Activated CD4-positive, alpha-beta T cell treated with anti-CD3 and anti-CD28 coated beads, Interleukin-2, Interleukin-4, amounts not matched to agents 100 ng/mL and 50 ng/mL, durations not matched to agents 16 hours and 8 hours (primary cell): ENCODE measurements around the gene AFDN.

ENCODE experiments used
- DNase-seq: peaks from one replicate; pipeline ENCODE4 v3.0.0-alpha.2; 2020; ENCODE audit warnings: low spot score

The AFDN gene

GRCh38 chr6:167796192-167796981, 30.3 kb upstream of the AFDN start:
- DNase-seq, result no peak

GRCh38 chr6:167797011-167797471, 29.7 kb upstream of the AFDN start:
- no peak for DNase-seq

- no peak for DNase-seq
Observed at GRCh38 chr6:167797476-167798265, 29.0 kb upstream of the AFDN start.

DNA sequence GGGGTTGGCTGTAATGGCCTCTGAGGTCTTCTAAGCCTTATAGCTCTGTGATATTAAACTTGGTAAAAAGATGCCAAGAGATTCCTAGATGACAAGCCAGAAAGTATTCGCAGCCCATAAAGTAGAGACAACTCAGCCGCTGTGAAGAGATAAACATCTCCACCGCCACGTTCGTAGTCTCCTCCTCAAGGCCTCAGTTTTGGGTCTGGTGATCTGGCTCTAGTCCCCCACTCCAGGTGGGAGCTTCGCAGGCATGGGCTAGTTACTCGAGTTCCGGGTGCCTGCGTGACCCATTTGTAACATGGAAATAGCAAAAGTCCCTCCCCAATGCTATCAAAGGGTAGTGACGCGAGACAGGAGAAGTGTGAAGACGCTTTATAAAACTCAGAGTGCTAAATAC, 28.3 kb upstream of the AFDN start:
- DNase-seq, result no peak

- no peak for DNase-seq
Observed at GRCh38 chr6:167799033-167799821, 27.5 kb upstream of the AFDN start.

- DNase-seq, result no peak
Observed at GRCh38 chr6:167800549-167800948, 26.2 kb upstream of the AFDN start.

GRCh38 chr6:167801263-167801662, 25.4 kb upstream of the AFDN start:
- DNase-seq, result no peak

DNA sequence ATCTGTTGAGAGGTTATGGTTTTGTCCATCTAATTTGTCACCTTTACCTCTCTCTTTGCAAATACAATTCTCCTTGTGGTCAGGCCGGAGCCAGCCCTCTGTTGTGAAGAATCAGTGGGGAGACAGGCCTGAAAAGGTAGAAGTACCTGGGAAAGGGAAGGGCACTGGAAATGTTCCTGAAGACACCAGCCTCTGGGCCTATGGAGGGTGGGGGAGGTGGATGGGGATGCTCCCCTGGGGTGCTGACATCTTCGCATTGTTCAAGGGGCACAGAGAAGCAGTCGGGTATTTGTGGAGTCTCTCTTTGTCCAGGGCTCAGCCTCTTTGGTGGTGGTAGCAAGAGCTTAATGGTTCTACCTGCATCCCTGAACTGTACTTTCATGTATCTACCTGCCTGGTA, 24.4 kb upstream of the AFDN start:
- DNase-seq, result no peak

DNA sequence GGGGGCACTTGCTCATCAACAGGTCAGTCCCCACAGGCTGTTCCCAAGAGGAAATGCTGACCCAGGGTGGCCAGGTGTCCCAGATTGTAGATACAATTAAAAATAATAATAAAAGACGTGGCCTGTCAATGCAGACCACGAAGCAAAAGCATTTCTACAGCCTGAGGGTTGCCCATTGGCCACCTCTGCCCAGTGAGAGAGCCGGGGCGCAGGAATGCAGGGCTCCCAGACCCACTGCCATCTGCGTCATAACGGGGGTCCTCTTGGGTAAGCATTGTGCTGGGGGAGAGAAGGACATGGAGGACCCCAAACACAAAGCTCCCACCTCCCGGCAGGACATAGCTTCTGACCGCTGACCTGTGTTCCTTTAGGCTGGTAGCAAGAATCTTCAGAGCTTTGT, 22.9 kb upstream of the AFDN start:
- DNase-seq, result no peak

DNA sequence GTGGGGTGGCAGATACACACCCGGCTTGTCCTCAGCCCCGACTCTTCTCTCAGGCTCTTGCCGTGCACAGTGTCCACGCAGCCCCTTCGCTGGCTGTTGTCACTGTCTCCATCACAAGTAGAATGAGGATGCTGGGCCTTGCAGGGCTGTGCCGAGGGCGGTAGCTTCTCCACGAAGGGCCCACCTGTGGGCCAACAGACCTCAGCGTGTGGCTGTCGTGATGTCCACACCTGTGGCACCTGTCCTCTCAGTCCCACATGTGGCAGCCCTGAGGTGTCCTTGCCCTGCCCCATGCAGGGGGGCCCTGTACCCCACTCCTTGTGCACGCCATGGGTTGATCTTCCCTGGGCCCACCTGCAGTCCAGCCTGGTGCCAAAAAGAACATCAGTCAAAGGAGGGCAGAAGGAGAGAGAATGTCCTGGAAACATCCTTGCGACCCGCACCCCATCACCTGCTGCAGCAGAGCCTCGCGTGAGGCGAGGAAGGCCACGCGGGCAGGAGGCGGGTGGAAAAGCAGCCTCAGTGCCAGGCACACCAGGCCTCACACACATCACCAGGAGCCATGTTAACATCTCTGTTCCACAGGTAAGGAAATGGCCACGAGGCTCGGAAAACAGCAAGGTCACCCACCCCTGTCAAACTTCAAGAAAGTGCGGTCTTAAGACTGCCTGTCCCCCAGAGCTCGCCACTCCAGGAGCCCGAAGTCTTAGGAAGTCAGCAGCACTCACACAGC, 22.3 kb upstream of the AFDN start:
- no peak for DNase-seq

- no peak for DNase-seq
Observed at GRCh38 chr6:167805349-167806060, 21.2 kb upstream of the AFDN start.

GRCh38 chr6:167806061-167806700, 20.5 kb upstream of the AFDN start:
- no peak for DNase-seq

GRCh38 chr6:167807200-167807599, 19.5 kb upstream of the AFDN start:
- DNase-seq, result no peak

DNA sequence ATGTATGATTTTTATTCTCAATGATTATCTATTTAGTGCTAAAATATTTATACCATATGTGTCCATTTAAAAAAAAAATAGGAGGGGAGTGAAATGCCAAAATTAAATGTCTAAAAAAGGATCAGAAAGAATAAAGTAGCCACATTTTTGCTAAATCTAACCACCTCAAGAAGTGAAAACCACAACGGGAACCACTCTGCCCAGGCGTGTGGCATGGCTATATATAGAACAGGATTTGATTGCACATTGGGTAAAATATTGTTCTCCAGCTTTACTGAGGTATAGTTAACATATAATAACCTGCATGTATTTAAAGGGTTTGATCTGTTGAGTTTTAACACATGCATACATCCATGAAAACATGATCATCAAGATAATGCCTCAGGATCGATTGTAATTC, 19.0 kb upstream of the AFDN start:
- no peak for DNase-seq

GRCh38 chr6:167811040-167811439, 15.7 kb upstream of the AFDN start:
- no peak for DNase-seq

DNA sequence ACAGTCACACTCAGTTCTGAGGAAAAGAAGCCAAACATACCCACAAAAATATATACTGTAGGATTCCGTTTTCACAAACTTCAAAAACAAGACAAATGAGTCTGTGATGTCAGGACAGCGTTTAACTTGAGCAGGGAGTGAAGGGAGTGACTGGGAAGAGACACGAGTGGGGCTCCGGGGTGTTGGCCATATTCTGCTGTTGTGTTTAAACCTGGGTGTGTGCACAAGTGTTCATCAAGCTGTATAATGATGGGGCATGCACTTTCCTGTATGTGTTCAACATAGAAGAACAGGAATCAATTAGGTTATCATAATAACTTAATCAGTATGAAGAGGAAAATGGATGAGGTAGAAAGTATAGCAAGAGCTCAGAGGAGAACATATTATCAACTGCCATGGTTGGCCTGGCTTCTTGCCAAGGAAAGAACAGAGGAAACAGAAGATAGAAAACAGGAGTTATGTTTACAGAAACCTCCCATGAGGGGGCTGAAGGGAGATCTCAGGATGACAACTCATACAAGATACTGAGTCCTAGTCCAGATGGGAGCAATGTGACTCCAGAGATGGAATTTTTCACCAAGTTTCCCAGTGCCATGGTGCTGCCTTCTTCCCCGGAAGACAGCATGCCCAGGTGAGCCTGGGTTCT, 15.1 kb upstream of the AFDN start:
- DNase-seq, result no peak

DNA sequence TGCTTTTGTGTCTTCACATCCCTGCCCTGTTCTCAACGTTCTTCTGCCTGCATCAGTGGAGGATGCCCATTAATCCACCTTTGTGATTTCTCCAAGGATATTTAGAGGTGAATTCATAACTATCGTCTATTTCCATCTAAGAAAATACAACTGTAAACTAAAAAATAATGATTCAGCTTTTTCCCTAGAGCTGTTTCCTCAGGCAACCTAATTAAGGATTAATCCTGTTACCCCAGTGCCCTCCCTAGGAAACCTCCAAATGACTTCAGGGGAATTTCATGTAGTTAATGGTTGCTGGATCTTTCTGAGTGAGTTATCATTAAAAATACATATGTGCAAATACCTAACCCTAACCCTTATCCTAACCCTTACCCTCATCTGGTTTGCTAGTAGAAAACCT, 14.6 kb upstream of the AFDN start:
- DNase-seq, result no peak

- DNase-seq, result no peak
Observed at GRCh38 chr6:167815296-167815980, 11.3 kb upstream of the AFDN start.

GRCh38 chr6:167817016-167817415, 9.7 kb upstream of the AFDN start:
- no peak for DNase-seq

DNA sequence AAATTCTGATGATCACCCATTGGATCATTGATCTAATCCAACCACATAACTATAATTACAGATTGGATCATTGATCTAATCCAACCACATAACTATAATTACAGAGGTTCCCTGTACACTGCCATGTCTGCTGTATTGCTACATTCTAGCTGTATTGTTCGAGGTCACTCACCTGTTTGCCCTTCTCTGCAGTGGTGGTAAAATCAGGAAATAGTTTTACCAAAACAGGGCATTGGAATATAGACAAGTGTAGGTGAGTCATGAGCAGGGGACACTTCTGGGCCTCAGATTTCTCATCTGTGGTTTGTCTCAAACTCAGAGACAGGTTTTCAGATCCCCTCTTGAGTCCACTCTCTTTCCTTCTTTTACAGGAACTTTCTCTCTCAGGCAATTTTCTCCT, 9.0 kb upstream of the AFDN start:
- no peak for DNase-seq
